Fibroblast of the aortic adventitia (primary cell): ENCODE data around the gene ZEB1. TPM values are rescaled to one million over a fixed set of nuclear protein-coding genes. Genes with fewer than 3 reads are reported as not detected.

Experiments used
- DNase-seq: peaks from one replicate; pipeline ENCODE4 v3.0.0-alpha.2; 2010; ENCODE audit warnings: low read depth
- H3K4me3 ChIP-seq: 2 replicates; pipeline ENCODE4 v1.5.1; 2011; ENCODE audit warnings: low read depth, mild to moderate bottlenecking, control low read depth, low read length, moderate library complexity
- total RNA-seq: library from RNA; depleted of rRNA; stranded (reverse); fragments of >200 nt; gene quantifications from 2 replicates; pipeline ENCODE4 v1.2.3, GENCODE V29; 2012; ENCODE audit warnings: low replicate concordance
- TF ChIP-seq, protein P1 (sequence below): IDR thresholded peaks from 2 replicates; pipeline ENCODE4 v1.5.1; 2011; ENCODE audit warnings: mild to moderate bottlenecking, low read length, control low read depth, inconsistent platforms; ENCODE audit not compliant: insufficient read depth

ZEB1 gene
- total RNA-seq, 1 donor: 153 TPM

DNA sequence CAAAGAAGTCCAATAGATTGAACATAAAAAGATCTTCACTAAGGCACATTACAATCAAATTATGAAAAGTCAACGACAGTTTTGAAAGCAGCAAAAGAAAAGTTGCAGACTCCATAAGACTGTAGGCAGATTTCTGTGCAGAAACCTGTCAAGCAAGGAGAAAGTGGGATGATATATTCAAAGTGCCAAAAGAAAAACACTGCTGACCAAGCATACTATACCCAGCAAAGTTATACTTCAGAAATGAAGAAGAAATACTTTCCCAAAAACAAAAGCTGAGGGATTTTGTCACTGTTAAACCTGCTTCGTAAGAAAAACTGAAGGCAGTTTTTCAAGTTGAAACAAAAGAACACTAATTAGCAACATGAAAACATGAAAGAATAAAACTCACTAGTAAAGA is 145.5 kb downstream of the ZEB1 start:
- TF ChIP-seq, protein P1, sequence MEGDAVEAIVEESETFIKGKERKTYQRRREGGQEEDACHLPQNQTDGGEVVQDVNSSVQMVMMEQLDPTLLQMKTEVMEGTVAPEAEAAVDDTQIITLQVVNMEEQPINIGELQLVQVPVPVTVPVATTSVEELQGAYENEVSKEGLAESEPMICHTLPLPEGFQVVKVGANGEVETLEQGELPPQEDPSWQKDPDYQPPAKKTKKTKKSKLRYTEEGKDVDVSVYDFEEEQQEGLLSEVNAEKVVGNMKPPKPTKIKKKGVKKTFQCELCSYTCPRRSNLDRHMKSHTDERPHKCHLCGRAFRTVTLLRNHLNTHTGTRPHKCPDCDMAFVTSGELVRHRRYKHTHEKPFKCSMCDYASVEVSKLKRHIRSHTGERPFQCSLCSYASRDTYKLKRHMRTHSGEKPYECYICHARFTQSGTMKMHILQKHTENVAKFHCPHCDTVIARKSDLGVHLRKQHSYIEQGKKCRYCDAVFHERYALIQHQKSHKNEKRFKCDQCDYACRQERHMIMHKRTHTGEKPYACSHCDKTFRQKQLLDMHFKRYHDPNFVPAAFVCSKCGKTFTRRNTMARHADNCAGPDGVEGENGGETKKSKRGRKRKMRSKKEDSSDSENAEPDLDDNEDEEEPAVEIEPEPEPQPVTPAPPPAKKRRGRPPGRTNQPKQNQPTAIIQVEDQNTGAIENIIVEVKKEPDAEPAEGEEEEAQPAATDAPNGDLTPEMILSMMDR: no peak
- DNase-seq: no peak

DNA sequence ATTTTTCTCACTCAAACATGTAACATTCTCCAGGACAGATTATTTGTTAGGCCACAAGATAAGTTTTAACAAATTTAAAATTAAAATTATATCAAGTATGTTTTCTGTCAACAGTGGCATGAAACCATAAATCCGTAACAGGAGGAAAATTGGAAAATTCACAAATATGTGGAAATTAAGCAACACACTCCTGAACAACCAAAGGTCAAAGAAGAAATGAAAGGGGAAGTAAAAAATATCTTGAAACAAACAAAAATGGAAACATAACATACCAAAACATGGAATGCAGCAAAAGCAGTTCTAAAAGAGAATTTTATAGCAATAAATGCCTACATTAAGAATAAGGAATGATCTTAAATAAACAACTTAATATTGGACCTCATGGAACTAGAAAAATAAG is 147.3 kb downstream of the ZEB1 start:
- no peak for DNase-seq
- TF ChIP-seq, protein P1: no peak
- H3K4me3 ChIP-seq: no peak overlapping the region

More for the DNA sequence above, 145.5 kb downstream of the ZEB1 start:
- H3K4me3 ChIP-seq: no peak overlapping the region

DNA sequence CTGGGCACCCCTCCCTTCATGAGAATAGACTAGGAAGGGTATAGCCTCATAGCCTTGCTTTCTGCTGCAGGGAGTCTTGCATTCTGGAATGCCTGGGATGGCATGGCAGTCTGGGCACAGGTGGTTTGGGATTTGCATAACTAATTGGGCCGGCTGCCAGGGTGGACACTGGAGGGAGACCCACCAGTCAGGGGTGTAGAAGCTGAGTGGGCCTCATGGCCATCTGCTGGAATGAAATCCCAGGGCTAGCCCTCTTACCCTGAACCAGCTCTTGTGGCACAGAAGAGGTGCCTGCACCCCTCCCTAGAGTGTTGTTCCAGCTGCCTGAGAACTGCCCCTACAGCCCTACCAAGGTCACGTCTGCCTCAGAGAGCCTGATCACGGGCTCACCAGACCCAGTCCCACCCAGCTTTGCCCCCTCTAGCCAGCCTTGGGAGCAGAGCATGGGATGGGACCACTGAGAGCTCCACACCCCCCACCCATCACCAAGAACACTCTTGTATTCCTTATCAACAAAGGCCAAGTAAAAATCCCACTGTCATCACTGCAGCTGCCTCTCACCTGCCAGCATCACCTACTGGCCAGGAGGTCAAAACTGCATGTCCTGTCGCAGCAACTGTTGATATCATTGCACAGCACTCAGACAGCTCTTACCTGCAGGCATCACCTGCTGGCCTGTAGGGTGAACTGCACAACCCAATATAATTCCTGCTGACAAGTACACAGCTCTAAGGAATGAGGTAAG is 148.9 kb downstream of the ZEB1 start:
- TF ChIP-seq, protein P1: peak; percentile 51
- DNase-seq: peak; percentile 14
- H3K4me3 ChIP-seq: no peak overlapping the region

DNA sequence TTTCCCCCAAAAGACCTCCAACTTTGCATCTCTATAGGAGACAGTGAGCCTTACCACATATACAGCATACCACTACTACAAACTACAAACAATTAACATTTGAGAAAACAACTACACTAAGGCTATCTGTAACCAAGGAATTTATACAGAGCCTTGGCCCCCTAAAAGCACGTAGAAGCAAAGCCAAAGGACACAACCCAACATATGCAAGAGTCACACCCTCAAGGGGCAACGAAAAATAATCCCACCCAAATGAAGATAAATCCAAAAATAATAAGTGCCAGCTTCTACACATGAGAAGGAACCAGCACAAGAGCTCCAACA is 149.5 kb downstream of the ZEB1 start:
- DNase-seq: no peak
- TF ChIP-seq, protein P1: no peak
- no peak overlapping the region for H3K4me3 ChIP-seq

DNA sequence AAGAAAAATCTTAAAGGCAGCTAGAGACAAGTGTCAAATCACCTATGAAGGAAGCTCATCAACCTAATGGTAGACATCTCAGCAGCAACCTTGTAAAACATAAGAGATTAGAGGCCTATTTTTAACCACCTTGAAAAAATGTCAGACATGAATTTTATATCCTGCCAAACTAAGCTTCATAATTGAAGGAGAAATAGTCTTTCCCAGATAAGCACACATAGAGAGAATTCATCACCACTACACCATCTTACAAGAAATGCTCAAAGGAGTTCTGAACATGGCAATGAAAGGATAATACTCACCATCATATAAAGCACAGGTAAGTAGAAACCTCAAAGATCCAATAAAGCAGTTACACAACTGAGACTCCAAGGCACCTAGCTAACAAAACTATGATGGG is 156.5 kb downstream of the ZEB1 start:
- TF ChIP-seq, protein P1: no peak
- no peak for DNase-seq
- H3K4me3 ChIP-seq: no peak overlapping the region

DNA sequence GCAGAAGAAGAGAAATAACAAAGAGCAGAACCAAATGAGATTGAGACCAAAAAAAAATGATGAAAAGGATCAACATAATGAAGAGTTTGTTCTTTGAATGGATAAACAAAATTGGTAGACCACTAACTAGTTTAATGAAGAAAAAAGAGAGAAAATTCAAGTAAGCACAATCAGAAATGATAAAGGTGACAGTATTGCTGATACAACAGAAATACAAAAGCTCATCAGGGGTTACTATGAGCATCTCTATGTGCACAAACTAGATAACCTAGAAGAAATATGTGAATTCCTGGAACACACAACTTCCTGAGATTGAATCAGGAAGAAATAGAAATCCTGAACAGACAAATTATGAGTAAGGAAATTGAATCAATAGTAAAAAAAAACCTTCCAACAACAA is 157.1 kb downstream of the ZEB1 start:
- TF ChIP-seq, protein P1: no peak
- H3K4me3 ChIP-seq: no peak overlapping the region
- no peak for DNase-seq

DNA sequence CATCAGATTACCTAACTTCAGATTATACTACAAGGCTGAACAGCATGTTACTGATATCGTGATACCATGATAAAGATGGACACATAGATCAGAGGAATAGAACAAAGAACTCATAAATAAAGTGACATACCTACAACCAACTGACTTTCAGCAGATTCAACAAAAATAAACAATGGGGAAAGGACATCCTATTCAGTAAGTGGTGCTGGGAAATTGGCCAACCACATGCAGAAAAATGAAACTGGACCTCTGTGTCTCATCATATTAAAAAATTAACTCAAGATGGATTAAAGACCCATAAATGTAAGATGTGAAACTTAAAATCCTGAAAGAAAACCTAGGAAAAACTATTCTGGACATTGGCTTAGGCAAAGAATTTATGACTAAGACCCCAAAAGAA is 158.6 kb downstream of the ZEB1 start:
- H3K4me3 ChIP-seq: no peak overlapping the region
- TF ChIP-seq, protein P1: no peak
- DNase-seq: peak; percentile 14
